ENCODE results near the gene FIGNL2.

Gene FIGNL2

GRCh38 chr12:51825216-51825615 is 23.3 kb downstream of the FIGNL2 start:
- TF ChIP-seq POLR2A (IDR thresholded peaks at IDR 0.05; ENCODE audit: low read length) (no peak), GATA1 (IDR thresholded peaks at IDR 0.05; ENCODE audit: low read depth, low read length) (no peak)

GRCh38 chr12:51823875-51824565 is 24.5 kb downstream of the FIGNL2 start:
- TF ChIP-seq POLR2A (IDR thresholded peaks at IDR 0.05; ENCODE audit: low read length): no peak
- no peak for TF ChIP-seq GATA1 (IDR thresholded peaks at IDR 0.05; ENCODE audit: low read depth, low read length)
- peak; percentile 27 to 39 for DNase-seq

More at GRCh38 chr12:51825216-51825615, 23.3 kb downstream of the FIGNL2 start:
- DNase-seq: no peak

- no peak for TF ChIP-seq POLR2A (IDR thresholded peaks at IDR 0.05; ENCODE audit: low read length)
- TF ChIP-seq GATA1 (IDR thresholded peaks at IDR 0.05; ENCODE audit: low read depth, low read length): no peak
- DNase-seq: no peak
Measured at GRCh38 chr12:51822956-51823355, 25.6 kb downstream of the FIGNL2 start.

GRCh38 chr12:51822261-51822616 is 26.3 kb downstream of the FIGNL2 start:
- TF ChIP-seq GATA1 (IDR thresholded peaks at IDR 0.05; ENCODE audit: low read depth, low read length) (no peak), POLR2A (IDR thresholded peaks at IDR 0.05; ENCODE audit: low read length) (no peak)

GRCh38 chr12:51821440-51822260 is 26.9 kb downstream of the FIGNL2 start:
- TF ChIP-seq GATA1 (IDR thresholded peaks at IDR 0.05; ENCODE audit: low read depth, low read length) (no peak), POLR2A (IDR thresholded peaks at IDR 0.05; ENCODE audit: low read length) (no peak)
- DNase-seq: no peak

More at GRCh38 chr12:51822261-51822616, 26.3 kb downstream of the FIGNL2 start:
- no peak for DNase-seq

- DNase-seq: peak; percentile 10 to 21
- no peak for TF ChIP-seq POLR2A (IDR thresholded peaks at IDR 0.05; ENCODE audit: low read length)
- TF ChIP-seq GATA1 (IDR thresholded peaks at IDR 0.05; ENCODE audit: low read depth, low read length): no peak
Measured at GRCh38 chr12:51820526-51821439, 27.7 kb downstream of the FIGNL2 start.

GRCh38 chr12:51819736-51820525 is 28.6 kb downstream of the FIGNL2 start:
- no peak for DNase-seq
- no peak for TF ChIP-seq POLR2A (IDR thresholded peaks at IDR 0.05; ENCODE audit: low read length)
- TF ChIP-seq GATA1 (IDR thresholded peaks at IDR 0.05; ENCODE audit: low read depth, low read length): no peak

- TF ChIP-seq GATA1 (IDR thresholded peaks at IDR 0.05; ENCODE audit: low read depth, low read length) (no peak), POLR2A (IDR thresholded peaks at IDR 0.05; ENCODE audit: low read length) (no peak)
- DNase-seq: no peak
Measured at GRCh38 chr12:51818566-51819300, 29.8 kb downstream of the FIGNL2 start.

- DNase-seq: no peak
- TF ChIP-seq GATA1 (IDR thresholded peaks at IDR 0.05; ENCODE audit: low read depth, low read length): no peak
- no peak for TF ChIP-seq POLR2A (IDR thresholded peaks at IDR 0.05; ENCODE audit: low read length)
Measured at GRCh38 chr12:51818086-51818485, 30.4 kb downstream of the FIGNL2 start.

- TF ChIP-seq POLR2A (IDR thresholded peaks at IDR 0.05; ENCODE audit: low read length): no peak
- DNase-seq: no peak
Measured at GRCh38 chr12:51817027-51817953, 31.2 kb downstream of the FIGNL2 start.

- TF ChIP-seq POLR2A (IDR thresholded peaks at IDR 0.05; ENCODE audit: low read length): no peak
- TF ChIP-seq GATA1 (IDR thresholded peaks at IDR 0.05; ENCODE audit: low read depth, low read length): no peak
- DNase-seq: no peak
Measured at GRCh38 chr12:51815571-51815970, 32.9 kb downstream of the FIGNL2 start.

Data from erythroblast (primary cell).